SK-N-SH treated with all-trans-retinoic acid at 6 μM for 48 hours (cell line): ENCODE measurements around the gene ISM2.

Source experiments
- CREB5 ChIP-seq: fragments of 250-450 bp; sonication (Bioruptor Pico); IDR thresholded peaks from 2 replicates; pipeline ENCODE4 v1.5.1; 2020; ENCODE audit warnings: low read depth, mild to moderate bottlenecking, moderate library complexity
- CSDC2 ChIP-seq: fragments of 250-450 bp; sonication (Bioruptor Pico); IDR thresholded peaks from 2 replicates; pipeline ENCODE4 v1.5.0; 2020; ENCODE audit warnings: mild to moderate bottlenecking, moderate library complexity
- CSRNP3 ChIP-seq: fragments of 250-450 bp; sonication (Bioruptor Pico); IDR thresholded peaks from 2 replicates; pipeline ENCODE4 v1.5.1; 2021; ENCODE audit warnings: mild to moderate bottlenecking, moderate library complexity
- TSHZ2 ChIP-seq: fragments of 250-450 bp; sonication (Bioruptor Pico); IDR thresholded peaks from 2 replicates; pipeline ENCODE4 v1.5.0; 2020; ENCODE audit warnings: mild to moderate bottlenecking, moderate library complexity
- ZFP3 ChIP-seq: fragments of 250-450 bp; sonication (Bioruptor Pico); IDR thresholded peaks from 2 replicates; pipeline ENCODE4 v1.5.0; 2020; ENCODE audit warnings: mild to moderate bottlenecking, moderate library complexity
- ZNF70 ChIP-seq: fragments of 450-650 bp; formaldehyde crosslinking; IDR thresholded peaks from 2 replicates; pipeline ENCODE4 v1.5.0; 2020; ENCODE audit warnings: mild to moderate bottlenecking, moderate library complexity

GRCh38 chr14:77502109-77502782, 3.6 kb upstream of the ISM2 start:
- TF ChIP-seq ZFP3 (CRISPR knock-in tag), result no peak
- TF ChIP-seq TSHZ2 (CRISPR knock-in tag), result no peak
- TF ChIP-seq CSRNP3, result no peak
- TF ChIP-seq ZNF70, result no peak
- no peak for TF ChIP-seq CSDC2 (CRISPR knock-in tag)
- TF ChIP-seq CREB5 (CRISPR knock-in tag), result no peak
